H1 (cell line): ENCODE measurements around the gene RAI2. TPM values are rescaled to one million over a fixed set of nuclear protein-coding genes. Genes with fewer than 3 reads are reported as not detected.

ENCODE experiments used
- CTCF ChIA-PET: fragments of 300-600 bp; sonication (Branson Sonifier 250); formaldehyde crosslinking; loops from one replicate; lab custom pipeline; 2021; ENCODE audit not compliant: partially characterized antibody; lab: Charles Lee
- POLR2A ChIA-PET: fragments of 300-600 bp; sonication (Branson Sonifier 250); formaldehyde crosslinking; loops from one replicate; lab custom pipeline; 2021; ENCODE audit warnings: inconsistent platforms; ENCODE audit not compliant: partially characterized antibody; lab: Charles Lee
- DNase-seq, 2 experiments: peaks; one replicate each; pipeline versions ENCODE4 v3.0.0 to v3.0.0-alpha.2; 2010 to 2022; ENCODE audit warnings: low spot score in 2 of 2, low read depth in 1 of 2, mixed read lengths in 1 of 2
- FAIRE-seq: peaks from 2 replicates; lab custom pipeline; 2011; peaks lifted over from hg19 to GRCh38; lab: Jason Lieb, UNC
- H2AFZ ChIP-seq: 2 replicates; pipeline ENCODE4 v1.8.1; 2012; ENCODE audit warnings: low read length, inconsistent platforms
- H2AK5ac ChIP-seq: 2 replicates; pipeline ENCODE4 v1.6.1; 2013; ENCODE audit warnings: low read depth, low read length
- H2BK120ac ChIP-seq: replicated peaks from 2 replicates; pipeline ENCODE3; 2013; ENCODE audit warnings: low read depth, low read length, inconsistent platforms
- H2BK12ac ChIP-seq: 2 replicates; pipeline ENCODE4 v1.6.1; 2013; ENCODE audit warnings: low read depth, low read length
- H2BK15ac ChIP-seq: 2 replicates; pipeline ENCODE4 v1.6.1; 2013; ENCODE audit warnings: low read length
- H2BK20ac ChIP-seq: 2 replicates; pipeline ENCODE4 v1.6.1; 2013; ENCODE audit warnings: low read length
- H2BK5ac ChIP-seq: 2 replicates; pipeline ENCODE4 v1.6.1; 2013; ENCODE audit warnings: low read depth, low read length
- H3K14ac ChIP-seq: 2 replicates; pipeline ENCODE4 v1.6.1; 2013; ENCODE audit warnings: inconsistent platforms; ENCODE audit not compliant: insufficient read length
- H3K18ac ChIP-seq: 2 replicates; pipeline ENCODE4 v1.6.1; 2013; ENCODE audit warnings: low read length; ENCODE audit errors: extremely low read depth
- H3K23ac ChIP-seq: 2 replicates; pipeline ENCODE4 v1.6.1; 2013; ENCODE audit warnings: inconsistent platforms; ENCODE audit not compliant: insufficient read length
- H3K23me2 ChIP-seq: 2 replicates; pipeline ENCODE4 v1.6.1; 2013; ENCODE audit warnings: low read depth, low read length
- H3K27ac ChIP-seq: 2 replicates; pipeline ENCODE4 v1.6.1; 2011; ENCODE audit warnings: low read depth, low read length, inconsistent platforms
- H3K27me3 ChIP-seq, 4 experiments: replicated peaks in 1 of 4; 1 replicate in 1 of 4; 2 replicates in 3 of 4; pipeline versions ENCODE4 v1.6.1 to v1.8.1; 2011 to 2013; ENCODE audit warnings: low read length in 3 of 4, mild to moderate bottlenecking in 3 of 4, inconsistent platforms in 2 of 4, mixed read lengths in 2 of 4, moderate library complexity in 1 of 4; ENCODE audit not compliant: control insufficient read depth in 3 of 4, insufficient read depth in 3 of 4; ENCODE audit errors: extremely low read depth in 1 of 4
- H3K36me3 ChIP-seq, 4 experiments: 2 replicates each; pipeline versions ENCODE4 v1.6.1 to v1.8.1; 2011 to 2013; ENCODE audit warnings: mild to moderate bottlenecking in 4 of 4, low read length in 3 of 4, moderate library complexity in 2 of 4, control low read depth in 1 of 4, inconsistent platforms in 1 of 4; ENCODE audit not compliant: insufficient read depth in 4 of 4, control insufficient read depth in 2 of 4
- H3K4ac ChIP-seq: replicated peaks from 2 replicates; pipeline ENCODE3; 2013; ENCODE audit warnings: low read length, low read depth, mixed read lengths, inconsistent platforms; ENCODE audit not compliant: insufficient read length
- H3K4me1 ChIP-seq, 4 experiments: replicated peaks in 1 of 4; 1 replicate in 1 of 4; 2 replicates in 3 of 4; pipeline versions ENCODE4 v1.6.1 to v1.8.1; 2011 to 2013; ENCODE audit warnings: low read length in 3 of 4, inconsistent platforms in 2 of 4, mixed read lengths in 1 of 4; ENCODE audit not compliant: insufficient read depth in 4 of 4, control insufficient read depth in 3 of 4
- H3K4me2 ChIP-seq, 2 experiments: 2 replicates each; pipeline versions ENCODE4 v1.6.1 to v1.8.1; 2011 to 2013; ENCODE audit warnings: low read depth in 2 of 2, low read length in 2 of 2, control low read depth in 1 of 2, inconsistent platforms in 1 of 2, mild to moderate bottlenecking in 1 of 2; ENCODE audit not compliant: insufficient read depth in 1 of 2
- H3K4me3 ChIP-seq, 4 experiments: fragments of 200-600, 300-600 bp in 1 of 4; sonication (generic), shearing (Covaris generic), sonication (Bioruptor Twin) in 1 of 4; 2 replicates each; pipeline versions ENCODE4 v1.5.1 to v1.8.1; 2011 to 2016; ENCODE audit warnings: low read length in 4 of 4, low read depth in 3 of 4, control low read depth in 2 of 4, inconsistent platforms in 2 of 4, mild to moderate bottlenecking in 2 of 4, mixed read lengths in 1 of 4, moderate library complexity in 1 of 4; ENCODE audit not compliant: insufficient read depth in 2 of 4; ENCODE audit errors: extremely low read depth in 1 of 4
- H3K56ac ChIP-seq: replicated peaks from 2 replicates; pipeline ENCODE3; 2013; ENCODE audit warnings: low read depth, mild to moderate bottlenecking, mixed read lengths, low read length, inconsistent platforms; ENCODE audit not compliant: insufficient read length
- H3K79me1 ChIP-seq: 2 replicates; pipeline ENCODE4 v1.6.1; 2013; ENCODE audit warnings: low read depth, low read length, control low read depth
- H3K79me2 ChIP-seq, 2 experiments: 2 replicates each; pipeline versions ENCODE4 v1.6.1 to v1.8.1; 2012 to 2013; ENCODE audit warnings: low read length in 2 of 2, mild to moderate bottlenecking in 2 of 2, inconsistent platforms in 1 of 2; ENCODE audit not compliant: insufficient read depth in 2 of 2, control insufficient read depth in 1 of 2
- H3K9ac ChIP-seq, 4 experiments: replicated peaks in 1 of 4; 1 replicate in 1 of 4; 2 replicates in 3 of 4; pipeline versions ENCODE4 v1.6.1 to v1.8.1; 2011 to 2013; ENCODE audit warnings: low read depth in 3 of 4, low read length in 3 of 4, control low read depth in 2 of 4, mild to moderate bottlenecking in 2 of 4, moderate library complexity in 2 of 4, inconsistent platforms in 1 of 4; ENCODE audit errors: extremely low read depth in 1 of 4
- H3K9me3 ChIP-seq, 2 experiments: 2 replicates each; pipeline versions ENCODE4 v1.6.1 to v1.8.1; 2012 to 2013; ENCODE audit warnings: mild to moderate bottlenecking in 2 of 2, moderate library complexity in 2 of 2, control low read depth in 1 of 2, inconsistent platforms in 1 of 2, low read depth in 1 of 2, low read length in 1 of 2, mixed read lengths in 1 of 2; ENCODE audit not compliant: insufficient read depth in 2 of 2
- H4K20me1 ChIP-seq, 2 experiments: replicated peaks in 1 of 2; 2 replicates each; pipeline versions ENCODE3 to v1.8.1; 2011 to 2013; ENCODE audit warnings: inconsistent platforms in 2 of 2, low read length in 2 of 2, mild to moderate bottlenecking in 1 of 2; ENCODE audit not compliant: insufficient read depth in 2 of 2, control insufficient read depth in 1 of 2
- H4K5ac ChIP-seq: 2 replicates; pipeline ENCODE4 v1.6.1; 2013; ENCODE audit warnings: low read length, low read depth, mixed read lengths, inconsistent platforms; ENCODE audit not compliant: insufficient read length
- H4K8ac ChIP-seq: 2 replicates; pipeline ENCODE4 v1.8.0; 2013; ENCODE audit warnings: mild to moderate bottlenecking, moderate library complexity, low read length, inconsistent platforms; ENCODE audit not compliant: insufficient read depth; ENCODE audit errors: extremely low read depth
- H4K91ac ChIP-seq: replicated peaks from 2 replicates; pipeline ENCODE3; 2013; ENCODE audit warnings: low read length, mixed read lengths, inconsistent platforms; ENCODE audit not compliant: insufficient read length
- BACH1 ChIP-seq: IDR thresholded peaks from 2 replicates; pipeline ENCODE4 v1.6.1; 2012; ENCODE audit warnings: low read length, improper control_type of control experiment
- BCL11A ChIP-seq, 2 experiments: IDR thresholded peaks; one replicate each; pipeline ENCODE4 v1.6.1; 2011; ENCODE audit warnings: low read depth in 2 of 2, low read length in 2 of 2, mild to moderate bottlenecking in 2 of 2
- CBX5 ChIP-seq: fragments of 300-800, 300-1000 bp; sonication (generic); IDR thresholded peaks from 2 replicates; pipeline ENCODE4 v1.7.1; 2016; ENCODE audit warnings: antibody characterized with exemption, low read length, low read depth
- CEBPB ChIP-seq: IDR thresholded peaks from 2 replicates; pipeline ENCODE4 v1.6.1; 2012; ENCODE audit warnings: low read depth, low read length
- CTCF ChIP-seq, 3 experiments: IDR thresholded peaks; 1 replicate in 2 of 3; 2 replicates in 1 of 3; pipeline versions ENCODE4 v1.5.1 to v1.6.1; 2011; ENCODE audit warnings: low read length in 3 of 3, mild to moderate bottlenecking in 3 of 3, inconsistent platforms in 2 of 3, low read depth in 1 of 3, moderate library complexity in 1 of 3; ENCODE audit not compliant: insufficient read depth in 1 of 3; ENCODE audit errors: control extremely low read depth in 1 of 3
- E2F6 ChIP-seq: IDR thresholded peaks from 2 replicates; pipeline ENCODE4 v1.6.1; 2012; ENCODE audit warnings: inconsistent platforms
- POLR2A ChIP-seq, 2 experiments: IDR thresholded peaks; 1 replicate in 1 of 2; 2 replicates in 1 of 2; pipeline ENCODE4 v1.6.1; 2011; ENCODE audit warnings: low read depth in 2 of 2, low read length in 2 of 2, mild to moderate bottlenecking in 2 of 2; ENCODE audit errors: control extremely low read depth in 1 of 2
- RAD21 ChIP-seq, 2 experiments: IDR thresholded peaks in 1 of 2; conservative IDR thresholded peaks in 1 of 2; 2 replicates each; pipeline ENCODE4 v1.6.1; 2011; ENCODE audit warnings: low read depth in 2 of 2, low read length in 2 of 2, improper control_type of control experiment in 1 of 2, inconsistent platforms in 1 of 2, mild to moderate bottlenecking in 1 of 2, moderate library complexity in 1 of 2
- RBBP5 ChIP-seq: IDR thresholded peaks from 2 replicates; pipeline ENCODE4 v1.7.1; 2012; ENCODE audit warnings: low read depth, mild to moderate bottlenecking, inconsistent platforms, low read length, moderate library complexity, borderline replicate concordance
- TAF1 ChIP-seq: IDR thresholded peaks from 2 replicates; pipeline ENCODE4 v1.6.1; 2011; ENCODE audit warnings: mild to moderate bottlenecking, low read depth, low read length
- TAF7 ChIP-seq: optimal IDR thresholded peaks from 2 replicates; pipeline ENCODE3; 2011; ENCODE audit warnings: low read depth, mild to moderate bottlenecking, inconsistent platforms, low read length, moderate library complexity, borderline replicate concordance
- WGBS, 2 experiments: shearing (Covaris generic) in 1 of 2; methylation state at CpG; one replicate each; pipeline versions ENCODE4 v1.1.6 to v1.1.7; 2013 to 2015; ENCODE audit warnings: low lambda C conversion rate in 2 of 2, mixed read lengths in 2 of 2, inconsistent platforms in 1 of 2, low coverage in 1 of 2, missing lambda C conversion rate in 1 of 2; ENCODE audit not compliant: insufficient replicate concordance in 2 of 2, insufficient coverage in 1 of 2, insufficient read length in 1 of 2; ENCODE audit errors: extremely low coverage in 1 of 2, missing lambda C conversion rate in 1 of 2; 5-methylcytosine and 5-hydroxymethylcytosine counted together
- polyA plus RNA-seq, 7 experiments: library from polyadenylated mRNA; depleted of rRNA in 3 of 7; stranded (reverse) in 5 of 7; unstranded in 2 of 7; fragments of >200 nt in 5 of 7; fragments of 200-250 nt in 2 of 7; gene quantifications; 1 replicate in 5 of 7; 2 replicates in 1 of 7; 4 replicates in 1 of 7; pipeline versions ENCODE4 v1.2.1 to v1.2.3, GENCODE V29; 2011 to 2013; ENCODE audit warnings: missing spikeins in 2 of 7, mixed read lengths in 2 of 7
- total RNA-seq: library from RNA; stranded (reverse); fragmentation: NEBNext Ultra II Directional; extraction: Animal tissue kit (Norgen Biotek cat#: 25700); gene quantifications from 2 replicates; pipeline ENCODE4 v1.2.1, GENCODE V29; 2021

RAI2 gene
- total and polyA plus RNA-seq, 2 of the 8 experiments (the other 6 are each of a cell fraction or from before 2014, with no cell fraction given): 0.60 to 2.0 TPM

- H3K14ac ChIP-seq: no peak overlapping the region
- DNase-seq (no peak), FAIRE-seq (no peak)
- no peak overlapping the region for H3K4ac ChIP-seq
- no peak overlapping the region for H3K4me2 ChIP-seq
- no peak overlapping the region for H3K56ac ChIP-seq
- H2BK15ac ChIP-seq: no peak overlapping the region
- no peak overlapping the region for H3K18ac ChIP-seq
- no peak overlapping the region for H2BK5ac ChIP-seq
- no peaks in the 10 kb centered on the region for H3K79me1 ChIP-seq
- no peaks in the 10 kb centered on the region for H3K9me3 ChIP-seq
- H3K27me3 ChIP-seq: no peaks in the 10 kb centered on the region
- no peaks in the 10 kb centered on the region for H3K79me2 ChIP-seq
- H4K91ac ChIP-seq: no peak overlapping the region
- H3K36me3 ChIP-seq: no peaks in the 10 kb centered on the region
- H2AFZ ChIP-seq: no peak overlapping the region
- H2BK12ac ChIP-seq: no peak overlapping the region
- ChIA-PET POLR2A (no interaction called here), CTCF (interaction anchor here (1.0 to 1.9 kb wide), 4 partner anchors 9 to 174 kb away, joined by 3 to 6 read pairs (median 4); no protein-coding TSS in a partner anchor)
- no peak overlapping the region for H3K9ac ChIP-seq
- no peak overlapping the region for H3K27ac ChIP-seq
- no peak overlapping the region for H3K23ac ChIP-seq
- 74% methylated on average over 2 of the region's 2 CpGs; no CpG with 5 or more reads in 1 of the 2 experiments for WGBS, 2 experiments
- no peaks in the 10 kb centered on the region for H3K4me1 ChIP-seq
- H3K23me2 ChIP-seq: no peaks in the 10 kb centered on the region
- H3K4me3 ChIP-seq: no peak overlapping the region
- no peak overlapping the region for H4K5ac ChIP-seq
- no peak overlapping the region for H4K8ac ChIP-seq
- H2BK120ac ChIP-seq: no peak overlapping the region
- no peak overlapping the region for H2AK5ac ChIP-seq
- no peaks in the 10 kb centered on the region for H4K20me1 ChIP-seq
- no peak overlapping the region for H2BK20ac ChIP-seq
- no peak for TF ChIP-seq RAD21 (IDR thresholded peaks at IDR 0.05 in 1 of 2, conservative IDR thresholded peaks at IDR 0.05 in 1 of 2; ENCODE audit: low read depth in 2 of 2, low read length in 2 of 2)
- TF ChIP-seq POLR2A (IDR thresholded peaks at IDR 0.05; ENCODE audit: control extremely low read depth in 1 of 2, low read depth in 2 of 2, low read length in 2 of 2): no peak
- no peak for TF ChIP-seq BCL11A (IDR thresholded peaks at IDR 0.05; ENCODE audit: low read depth in 2 of 2, low read length in 2 of 2)
- TF ChIP-seq TAF1: no peak
- TF ChIP-seq E2F6: no peak
- no peak for TF ChIP-seq CTCF (IDR thresholded peaks at IDR 0.05; ENCODE audit: control extremely low read depth in 1 of 3, insufficient read depth in 1 of 3, low read depth in 1 of 3, low read length in 3 of 3)
- no peak for TF ChIP-seq CBX5
- no peak for TF ChIP-seq TAF7
- TF ChIP-seq RBBP5: no peak
- no peak for TF ChIP-seq BACH1
- no peak for TF ChIP-seq CEBPB
Observed at GRCh38 chrX:17844236-17844635, 16.9 kb downstream of the RAI2 start.
